ENCODE measurements around the gene FSTL5. TPM values are rescaled to one million over a fixed set of nuclear protein-coding genes. Genes with fewer than 3 reads are reported as not detected.

FSTL5 gene
- total RNA-seq, 1 experiment from 2014 or later, result not detected

DNA sequence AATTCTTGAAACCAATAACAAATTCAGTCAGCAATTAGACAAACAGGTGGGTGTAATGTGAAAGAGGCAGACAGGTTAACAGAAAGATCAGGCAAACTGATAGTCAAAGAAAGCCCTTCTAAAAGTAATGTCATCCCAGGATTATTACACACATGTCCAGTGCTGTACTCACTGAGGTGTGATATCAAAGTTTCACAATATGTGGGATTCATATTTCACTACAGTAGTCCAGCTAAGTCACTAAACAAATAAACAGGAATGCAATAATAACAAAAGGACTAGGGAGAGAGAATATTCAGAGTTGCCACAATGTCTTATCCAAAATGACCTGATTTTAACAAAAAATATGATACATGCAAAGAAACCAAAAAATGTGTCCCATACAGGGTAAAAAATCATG is 787.5 kb downstream of the FSTL5 start:
- Histone ChIP-seq H3K23ac (ENCODE audit: insufficient read length, low read depth, low read length) (no peak overlapping the region), H2BK5ac (ENCODE audit: insufficient read length, low read length) (no peak overlapping the region), H3K27ac (ENCODE audit: insufficient read length, low read depth, low read length) (no peak overlapping the region), H3K4ac (ENCODE audit: low read depth, low read length) (no peak overlapping the region), H2BK20ac (ENCODE audit: low read depth, low read length, poor library complexity, severe bottlenecking) (no peak overlapping the region), H3T11ph (ENCODE audit: low read length) (no peak overlapping the region), H3K23me2 (ENCODE audit: insufficient read length, low read depth, low read length, poor library complexity, severe bottlenecking) (no peaks in the 10 kb centered on the region), H2AFZ (ENCODE audit: low read length) (no peak overlapping the region), H4K8ac (replicated peaks; ENCODE audit: insufficient read length, low read depth, low read length) (no peak overlapping the region), H2BK120ac (ENCODE audit: low read depth, low read length, poor library complexity, severe bottlenecking) (no peak overlapping the region), H2BK12ac (ENCODE audit: insufficient read length, low read depth, low read length) (no peak overlapping the region), H3K79me1 (ENCODE audit: insufficient read depth, low read depth, low read length, poor library complexity, severe bottlenecking) (no peaks in the 10 kb centered on the region), H3K56ac (ENCODE audit: insufficient read length, low read depth, low read length) (no peak overlapping the region), H3K27me3 (ENCODE audit: insufficient read depth, low read length) (no peaks in the 10 kb centered on the region), H3K79me2 (ENCODE audit: insufficient read depth, low read length) (no peaks in the 10 kb centered on the region), H3K9ac (ENCODE audit: extremely low read depth, insufficient read length, low read length) (no peak overlapping the region), H3K4me2 (ENCODE audit: insufficient read depth, insufficient read length, low read length) (no peak overlapping the region), H3K18ac (ENCODE audit: insufficient read length, low read depth, low read length) (no peak overlapping the region), H4K91ac (ENCODE audit: insufficient read length, low read depth, low read length) (no peak overlapping the region), H2AK5ac (ENCODE audit: insufficient read length, low read length) (no peak overlapping the region), H2BK15ac (ENCODE audit: low read depth, low read length) (no peak overlapping the region), H3K9me3 (ENCODE audit: control insufficient read depth, low read depth, low read length) (no peaks in the 10 kb centered on the region), H3K4me1 (ENCODE audit: insufficient read depth, low read length) (no peaks in the 10 kb centered on the region), H4K20me1 (ENCODE audit: control insufficient read depth, insufficient read depth, insufficient read length) (no peaks in the 10 kb centered on the region), H4K5ac (ENCODE audit: insufficient read length, low read depth, low read length) (no peak overlapping the region), H3K14ac (ENCODE audit: insufficient read depth, low read length) (no peak overlapping the region)
- peaks cover 0 to 4% (median 0%) of the 10 kb centered on the region in 3 experiments; a peak in 2 of 7 replicates for H3K36me3 Mint-ChIP-seq (ENCODE audit: insufficient read depth in 1 of 3, low read depth in 3 of 3)
- H3K9me3 Mint-ChIP-seq, result peaks cover 5 to 7% of the 10 kb centered on the region in 2 experiments; a peak in 4 of 5 replicates
- H3K4me3 Mint-ChIP-seq, result no peak overlapping the region
- H3K27ac Mint-ChIP-seq, result no peak overlapping the region
- no peaks in the 10 kb centered on the region for H3K4me1 Mint-ChIP-seq
- H3K27me3 Mint-ChIP-seq (ENCODE audit: low read depth), result no peaks in the 10 kb centered on the region
- TF ChIP-seq, protein P1, sequence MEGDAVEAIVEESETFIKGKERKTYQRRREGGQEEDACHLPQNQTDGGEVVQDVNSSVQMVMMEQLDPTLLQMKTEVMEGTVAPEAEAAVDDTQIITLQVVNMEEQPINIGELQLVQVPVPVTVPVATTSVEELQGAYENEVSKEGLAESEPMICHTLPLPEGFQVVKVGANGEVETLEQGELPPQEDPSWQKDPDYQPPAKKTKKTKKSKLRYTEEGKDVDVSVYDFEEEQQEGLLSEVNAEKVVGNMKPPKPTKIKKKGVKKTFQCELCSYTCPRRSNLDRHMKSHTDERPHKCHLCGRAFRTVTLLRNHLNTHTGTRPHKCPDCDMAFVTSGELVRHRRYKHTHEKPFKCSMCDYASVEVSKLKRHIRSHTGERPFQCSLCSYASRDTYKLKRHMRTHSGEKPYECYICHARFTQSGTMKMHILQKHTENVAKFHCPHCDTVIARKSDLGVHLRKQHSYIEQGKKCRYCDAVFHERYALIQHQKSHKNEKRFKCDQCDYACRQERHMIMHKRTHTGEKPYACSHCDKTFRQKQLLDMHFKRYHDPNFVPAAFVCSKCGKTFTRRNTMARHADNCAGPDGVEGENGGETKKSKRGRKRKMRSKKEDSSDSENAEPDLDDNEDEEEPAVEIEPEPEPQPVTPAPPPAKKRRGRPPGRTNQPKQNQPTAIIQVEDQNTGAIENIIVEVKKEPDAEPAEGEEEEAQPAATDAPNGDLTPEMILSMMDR (conservative IDR thresholded peaks at IDR 0.05), result no peak
- no peak for DNase-seq

Data from H9 (cell line).